T follicular helper cell (primary cell): ENCODE results near the gene SV2B.

Experiments used
- DNase-seq: peaks from one replicate; pipeline ENCODE4 v3.0.0-alpha.2; 2020; ENCODE audit warnings: low read depth

Gene SV2B

DNA sequence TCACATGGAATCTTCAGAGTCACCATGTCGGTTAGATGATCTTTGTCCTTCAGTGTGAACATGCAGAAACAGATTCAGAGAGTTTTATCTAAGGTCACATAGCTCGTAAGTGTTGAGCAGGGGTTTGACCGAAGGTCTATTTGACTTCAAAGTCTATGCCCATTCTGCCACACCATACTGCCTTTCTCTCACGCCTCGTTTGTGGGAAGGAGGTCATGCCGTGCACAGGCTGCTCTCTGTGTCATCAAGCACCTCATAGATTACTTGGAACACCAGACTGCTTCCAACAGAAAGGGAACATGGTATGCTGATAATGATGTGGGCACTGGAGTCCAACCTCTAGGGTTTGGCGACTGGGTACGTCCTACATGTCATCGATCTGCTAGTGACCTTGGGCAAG, 128.8 kb downstream of the SV2B start:
- no peak for DNase-seq

DNA sequence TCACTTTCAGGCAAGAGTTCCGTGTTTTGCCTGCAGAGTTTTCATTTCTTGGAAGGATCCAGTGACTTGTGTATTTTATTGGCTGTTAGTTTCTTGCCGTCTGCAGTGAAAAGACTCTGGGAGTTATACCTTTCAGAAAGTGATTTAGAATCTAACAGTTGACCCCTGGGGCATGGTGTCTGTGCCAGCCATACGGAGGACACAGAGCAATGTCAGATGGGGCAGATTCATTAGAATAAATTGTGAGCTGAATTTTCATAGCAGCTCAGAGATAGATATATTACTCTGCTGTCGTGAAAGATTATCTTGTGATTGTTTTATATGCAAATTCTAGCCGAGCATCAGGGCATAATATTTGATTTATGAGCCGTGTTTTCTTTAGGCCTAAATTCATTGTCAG, 131.6 kb downstream of the SV2B start:
- DNase-seq: no peak

DNA sequence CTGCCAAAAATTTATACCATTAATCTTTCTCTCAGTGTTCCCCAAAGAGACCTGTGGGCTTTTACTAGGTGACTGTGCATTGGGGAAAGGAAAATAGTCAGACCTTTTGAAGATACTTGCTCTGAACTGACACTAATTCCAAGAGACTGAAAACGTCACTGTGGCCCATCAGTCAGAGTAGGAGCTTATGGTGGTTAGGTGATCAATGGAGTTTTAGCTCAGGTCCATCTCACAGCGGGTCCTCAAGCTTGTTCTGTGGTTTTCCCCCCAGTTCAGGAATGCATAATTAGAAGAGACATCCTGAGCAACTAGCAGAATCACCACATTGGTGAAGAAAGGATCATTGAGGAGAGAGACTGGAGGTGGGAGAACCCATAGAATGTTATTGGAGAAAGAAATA, 134.7 kb downstream of the SV2B start:
- DNase-seq: no peak

- no peak for DNase-seq
Measured at GRCh38 chr15:91235376-91235775, 135.3 kb downstream of the SV2B start.

DNA sequence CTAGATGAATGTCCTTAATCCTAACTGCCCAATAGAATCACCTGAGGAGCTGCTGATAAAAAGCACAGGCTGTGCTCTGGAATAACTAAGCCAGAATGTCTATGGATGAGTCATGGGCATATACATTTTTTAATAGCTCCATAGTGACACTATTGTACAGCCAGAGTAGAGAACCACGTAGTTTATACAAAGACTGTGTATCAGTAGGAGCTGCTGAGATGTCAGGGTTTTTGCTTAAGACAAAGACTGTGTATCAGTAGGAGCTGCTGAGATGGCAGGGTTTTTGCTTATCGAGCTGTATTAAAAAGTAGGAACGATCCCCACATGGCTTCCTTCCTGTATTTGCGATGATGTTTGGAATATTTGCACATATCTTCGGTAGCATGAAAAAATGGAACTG, 137.4 kb downstream of the SV2B start:
- DNase-seq: no peak

DNA sequence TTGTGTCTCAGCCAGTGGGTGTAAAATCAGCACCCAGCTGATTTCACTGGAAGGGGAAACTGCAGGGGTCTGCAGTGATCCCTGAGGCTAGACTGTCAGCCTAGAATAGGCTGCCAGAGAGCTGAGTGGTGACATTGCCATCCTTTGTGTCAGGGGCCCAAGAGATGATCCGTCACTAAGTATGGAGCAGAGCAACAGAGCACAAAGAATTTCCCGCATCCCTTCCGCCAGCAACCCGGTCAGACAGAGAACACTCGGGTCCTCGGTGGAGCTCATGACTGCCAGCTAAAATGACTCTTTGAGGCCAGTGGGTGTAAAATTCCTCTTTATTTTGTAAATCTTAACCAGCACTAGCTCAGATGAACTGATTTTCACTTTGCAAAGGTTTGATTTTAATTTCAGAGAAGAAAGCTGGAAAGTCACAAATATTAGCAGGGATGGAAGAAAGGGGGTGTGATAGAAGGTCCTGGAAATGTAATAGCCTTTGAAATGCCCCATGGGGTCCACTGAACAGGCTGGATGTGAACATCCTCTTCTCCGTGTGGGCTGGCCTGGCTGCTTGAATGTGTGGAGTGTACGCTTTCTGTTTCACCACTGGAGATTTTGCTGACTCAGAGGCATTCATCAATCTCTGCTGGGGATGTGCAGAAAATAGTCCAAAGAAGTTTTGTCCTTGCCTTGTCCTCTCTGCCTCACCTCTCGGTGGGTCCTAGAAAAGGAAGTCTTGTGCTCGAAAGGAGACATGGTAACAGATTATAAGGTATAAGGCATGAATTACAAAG, 138.8 kb downstream of the SV2B start:
- no peak for DNase-seq

- no peak for DNase-seq
Measured at GRCh38 chr15:91243826-91244225, 143.8 kb downstream of the SV2B start.

DNA sequence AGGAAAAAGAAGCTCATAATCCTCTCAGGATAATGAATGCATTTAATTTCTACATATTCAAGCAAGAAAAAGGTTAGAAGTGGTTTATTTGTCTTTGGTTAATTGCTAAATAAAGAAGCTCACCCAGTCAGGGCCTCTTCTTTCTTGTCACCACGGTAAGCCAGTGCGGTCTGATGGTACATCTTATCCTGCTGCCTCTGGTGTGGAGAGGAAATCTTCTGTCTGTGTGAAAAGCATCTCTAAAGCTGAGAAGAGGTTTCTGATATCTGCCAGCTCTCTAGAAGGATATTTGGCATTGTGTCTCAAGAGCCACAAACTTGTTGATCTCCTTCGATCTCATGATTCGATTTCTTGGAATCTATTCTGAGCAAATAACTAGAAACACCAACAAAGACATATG, 144.9 kb downstream of the SV2B start:
- DNase-seq: no peak

GRCh38 chr15:91246998-91247397, 146.9 kb downstream of the SV2B start:
- DNase-seq: no peak

DNA sequence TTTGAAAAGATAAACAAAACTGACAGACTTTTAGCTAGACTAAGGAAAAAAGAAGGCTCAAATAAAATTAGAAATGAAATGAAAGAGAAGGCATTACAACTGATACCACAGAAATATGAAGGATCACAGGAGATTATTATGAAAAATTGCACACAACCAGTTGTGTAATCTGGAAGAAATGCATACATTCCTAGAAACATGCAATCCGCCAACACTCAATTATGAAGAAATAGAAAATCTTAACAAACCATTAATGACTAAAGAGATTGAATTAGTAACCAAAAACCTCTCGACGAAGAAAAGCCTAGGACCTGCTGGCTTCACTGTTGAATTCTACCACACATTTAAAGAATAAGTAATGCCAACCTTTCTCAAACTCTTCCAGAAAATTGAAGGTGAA, 149.5 kb downstream of the SV2B start:
- DNase-seq: no peak

DNA sequence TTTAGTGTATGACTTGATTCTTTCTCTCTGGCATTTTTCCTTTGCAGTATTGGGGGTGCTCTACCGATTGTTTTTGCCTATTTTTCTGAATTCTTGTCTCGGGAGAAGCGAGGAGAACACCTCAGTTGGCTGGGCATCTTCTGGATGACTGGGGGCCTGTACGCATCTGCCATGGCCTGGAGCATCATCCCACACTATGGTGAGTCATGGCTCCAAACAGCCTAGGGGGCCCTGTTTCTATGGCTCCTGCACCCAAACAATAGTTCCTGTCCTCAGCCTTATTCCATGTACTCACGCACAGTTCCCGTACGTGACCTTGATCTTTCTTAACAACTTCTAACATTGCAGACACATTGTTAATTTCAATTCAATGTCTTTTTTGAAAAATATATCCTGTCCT, 152.3 kb downstream of the SV2B start:
- no peak for DNase-seq

DNA sequence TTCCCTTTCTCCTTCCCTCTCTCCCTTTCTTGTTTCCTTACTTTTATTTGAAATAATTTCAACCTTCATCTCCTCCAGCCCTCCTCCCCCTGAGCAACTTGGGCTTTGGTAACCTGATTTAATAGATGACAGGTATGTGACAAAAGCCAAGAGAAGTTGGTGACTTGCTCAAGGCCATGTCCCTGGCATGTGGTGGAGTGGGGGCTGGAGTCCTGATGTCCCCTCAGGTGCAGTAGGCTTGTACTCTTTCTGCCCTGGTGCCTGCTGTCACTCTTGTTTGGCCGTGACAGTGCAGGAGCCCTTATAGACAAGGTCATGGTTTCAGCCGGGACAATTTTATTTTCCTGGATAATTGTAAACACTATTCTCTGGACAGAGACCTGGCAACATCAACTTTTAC, 152.7 kb downstream of the SV2B start:
- DNase-seq: no peak

DNA sequence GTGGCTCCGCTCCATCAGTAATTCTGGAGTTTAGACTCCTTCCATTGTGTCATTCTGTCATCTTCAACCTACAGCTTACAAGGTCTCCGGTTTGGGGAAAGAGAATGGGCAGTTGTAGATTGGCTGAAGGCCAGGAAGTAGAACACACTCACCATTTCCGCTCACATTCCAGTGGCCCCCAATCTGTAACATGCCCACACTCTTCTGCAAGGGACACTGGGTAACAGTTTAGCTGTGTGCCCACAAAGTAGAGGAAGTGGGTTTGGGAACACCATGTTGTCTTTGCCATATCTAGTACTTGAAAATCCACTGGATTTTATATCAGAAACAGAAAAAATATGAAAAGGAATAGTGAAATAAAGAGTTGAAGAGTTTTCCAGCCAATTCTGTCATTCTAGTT, 153.5 kb downstream of the SV2B start:
- no peak for DNase-seq

DNA sequence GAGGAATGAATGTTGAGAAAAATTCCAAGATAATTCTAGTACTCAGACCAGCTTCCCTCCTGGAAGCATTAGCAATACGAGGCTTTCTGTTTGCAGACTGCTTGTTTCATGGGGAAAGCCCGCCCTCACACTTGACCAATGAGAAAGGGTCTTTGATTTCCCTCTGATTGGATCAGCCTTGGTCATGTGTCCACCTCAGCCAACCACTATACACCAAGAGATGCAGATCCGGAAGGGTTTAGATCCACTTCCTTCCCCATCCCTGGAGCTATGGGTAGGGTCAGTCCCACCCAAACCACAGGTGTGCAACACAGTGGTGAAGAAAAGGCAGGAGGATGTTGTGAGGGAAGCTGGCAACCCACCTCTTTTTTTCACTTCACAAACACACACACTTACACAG, 154.7 kb downstream of the SV2B start:
- DNase-seq: no peak

DNA sequence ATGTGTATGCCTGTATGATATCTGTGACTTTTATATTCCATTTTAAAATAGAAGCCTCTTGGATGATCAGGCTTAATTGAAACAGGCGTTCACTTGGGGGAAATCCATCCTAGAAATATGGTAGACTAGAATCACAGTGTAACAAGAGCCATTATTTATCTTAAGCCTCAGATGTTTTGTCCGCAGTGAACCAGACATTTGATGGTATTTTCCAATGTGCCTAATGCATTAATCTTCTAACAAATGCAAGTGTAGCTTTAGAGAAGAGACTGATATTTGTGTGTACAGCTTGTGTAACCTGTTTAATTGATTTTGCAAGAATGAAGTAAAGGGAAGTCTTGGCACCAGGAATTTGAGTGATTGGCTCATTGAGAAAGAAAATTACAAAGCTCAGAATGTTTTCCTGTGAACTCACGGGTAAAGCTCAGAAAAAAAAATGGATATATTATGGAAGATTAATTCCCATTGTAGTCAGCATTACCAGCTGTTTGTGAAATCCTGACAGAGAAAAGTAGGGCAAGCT, 155.7 kb downstream of the SV2B start:
- no peak for DNase-seq

DNA sequence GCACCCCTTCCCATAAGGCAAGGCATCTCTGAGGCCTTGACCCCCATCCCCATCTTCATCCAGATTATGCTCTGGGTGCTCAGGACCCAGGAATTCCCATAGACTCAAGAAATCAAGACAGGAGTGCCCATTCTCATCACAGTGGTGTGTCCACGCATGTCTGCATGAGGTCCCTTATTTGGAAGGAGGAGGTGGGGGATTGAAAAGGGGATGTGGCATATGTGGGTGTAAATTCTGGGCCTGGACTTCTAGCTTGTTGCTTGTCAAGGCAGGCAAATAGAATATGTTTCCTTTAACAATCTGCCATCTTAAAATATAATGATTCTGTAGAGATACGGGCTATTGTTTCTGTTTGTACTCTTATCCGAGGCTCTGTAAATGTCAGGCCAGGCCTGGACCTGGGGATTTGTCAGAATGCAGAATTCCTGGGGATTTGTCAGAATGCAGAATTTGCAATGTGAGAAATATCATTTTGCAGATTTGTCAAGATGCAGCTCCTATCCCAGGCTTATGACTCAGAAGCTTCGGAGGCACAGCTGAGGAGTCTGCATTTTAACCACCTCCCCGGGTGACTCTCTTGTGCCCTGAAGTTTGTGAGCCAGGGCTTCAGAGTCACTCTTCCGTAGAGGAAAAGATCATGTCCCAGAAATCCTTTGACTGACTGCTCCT, 157.8 kb downstream of the SV2B start:
- DNase-seq: no peak

DNA sequence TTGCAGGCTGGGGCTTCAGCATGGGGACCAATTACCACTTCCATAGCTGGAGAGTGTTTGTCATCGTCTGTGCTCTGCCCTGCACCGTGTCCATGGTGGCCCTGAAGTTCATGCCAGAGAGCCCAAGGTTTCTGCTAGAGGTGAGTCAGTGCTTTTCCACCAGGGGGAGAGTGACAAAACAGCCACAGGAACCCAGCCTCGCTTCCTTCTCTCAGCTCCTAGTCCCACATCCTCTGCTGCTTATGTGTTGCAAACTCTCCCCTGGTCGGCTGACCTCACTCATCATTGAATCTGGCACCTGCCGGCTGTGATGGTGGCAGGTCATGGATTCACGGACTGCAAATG, 158.3 kb downstream of the SV2B start:
- DNase-seq: no peak

DNA sequence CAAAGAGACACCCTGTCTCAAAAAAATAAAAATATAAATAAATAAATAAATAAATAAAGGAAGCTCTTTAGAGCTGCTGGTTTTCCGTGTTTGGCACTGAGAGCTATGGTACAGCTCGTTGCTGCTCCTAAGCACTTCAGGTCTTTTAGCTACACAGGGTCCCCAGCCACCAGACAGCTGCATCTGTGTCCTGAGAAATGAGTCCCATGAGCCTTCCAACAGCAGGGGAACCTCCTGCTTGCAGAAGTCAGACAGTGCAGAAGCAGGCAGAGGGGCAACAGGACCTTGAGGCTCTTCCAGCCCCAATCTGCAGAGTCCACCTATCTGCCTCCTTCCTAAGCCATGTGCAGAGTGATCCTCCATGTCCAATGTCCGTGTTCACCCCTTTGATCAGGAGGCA, 159.0 kb downstream of the SV2B start:
- DNase-seq: no peak

GRCh38 chr15:91261345-91261744, 161.3 kb downstream of the SV2B start:
- DNase-seq: no peak

DNA sequence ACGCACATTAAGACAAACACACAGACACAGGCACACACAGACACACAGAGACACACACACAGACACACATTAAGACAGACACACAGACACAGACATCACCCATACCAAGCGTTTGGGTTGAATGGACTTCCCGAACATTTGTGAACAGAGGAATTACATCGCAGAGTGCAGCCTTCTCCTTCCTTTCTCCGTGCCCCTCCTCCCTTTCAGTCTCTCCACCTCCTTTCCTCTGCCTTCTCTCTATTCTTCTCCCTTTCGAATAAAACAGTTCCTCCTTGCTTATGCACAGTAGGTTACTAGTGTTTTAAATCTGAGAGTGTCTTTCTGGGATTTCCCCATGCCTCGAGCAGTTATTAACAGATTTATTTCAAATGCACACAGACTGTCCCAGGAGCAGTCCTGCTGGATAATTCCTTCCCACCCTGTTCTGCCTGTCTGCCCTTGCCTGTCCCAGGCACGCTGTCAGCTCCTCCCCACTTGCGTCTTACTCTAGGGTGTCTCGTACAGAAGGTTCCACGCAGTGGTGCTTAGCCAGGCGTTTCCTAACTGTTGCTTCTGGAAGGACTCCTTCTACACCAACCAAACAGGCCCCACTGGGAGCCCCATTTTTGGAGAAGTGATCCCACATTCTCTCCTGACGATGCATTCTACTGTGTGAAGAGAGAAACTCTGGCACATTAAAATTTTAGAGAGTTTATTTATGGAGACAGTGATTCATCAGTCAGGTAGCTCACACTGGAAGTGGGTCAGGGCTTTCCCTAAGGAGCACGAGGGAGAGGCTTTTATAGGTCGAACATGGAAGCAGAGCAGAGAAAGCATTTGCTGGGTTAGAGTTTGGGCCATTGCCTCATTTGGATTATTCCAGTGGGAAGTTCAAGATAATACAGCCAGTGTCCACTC, 163.8 kb downstream of the SV2B start:
- no peak for DNase-seq

- DNase-seq: no peak
Measured at GRCh38 chr15:91264651-91265351, 164.7 kb downstream of the SV2B start.

DNA sequence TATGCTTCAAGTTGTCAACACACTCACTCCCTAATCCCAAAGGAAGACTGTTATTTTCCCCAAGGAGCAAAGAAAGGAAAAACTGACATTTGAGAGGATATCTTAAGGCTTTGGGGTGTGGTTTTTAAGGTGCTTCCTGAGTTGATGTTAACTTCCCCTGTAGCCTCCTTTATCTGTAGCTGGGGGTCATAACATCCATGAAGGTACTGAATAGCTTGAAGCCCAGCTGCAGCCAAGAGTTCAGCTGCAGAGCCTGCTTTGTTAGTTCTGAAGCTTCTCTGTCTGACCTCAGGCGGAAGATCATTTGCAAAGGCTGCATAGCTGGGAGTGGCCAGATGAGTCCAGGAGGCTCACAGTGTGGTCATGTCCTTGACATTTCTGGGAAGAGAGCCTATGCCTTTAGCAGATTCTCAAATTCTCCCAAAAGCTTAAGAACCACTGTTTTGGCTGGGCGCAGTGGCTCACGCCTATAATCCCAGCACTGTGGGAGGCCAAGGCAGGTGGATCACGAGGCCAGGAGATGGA, 165.4 kb downstream of the SV2B start:
- DNase-seq: no peak
